GM21786 (cell line): Measurements from ENCODE around the gene PIGM.

Experiments used
- ATAC-seq: cut with Tn5 transposase; IDR thresholded peaks from one replicate; pipeline ENCODE4 v1.9.1; 2021; ENCODE audit not compliant: unreplicated experiment

The PIGM gene

DNA sequence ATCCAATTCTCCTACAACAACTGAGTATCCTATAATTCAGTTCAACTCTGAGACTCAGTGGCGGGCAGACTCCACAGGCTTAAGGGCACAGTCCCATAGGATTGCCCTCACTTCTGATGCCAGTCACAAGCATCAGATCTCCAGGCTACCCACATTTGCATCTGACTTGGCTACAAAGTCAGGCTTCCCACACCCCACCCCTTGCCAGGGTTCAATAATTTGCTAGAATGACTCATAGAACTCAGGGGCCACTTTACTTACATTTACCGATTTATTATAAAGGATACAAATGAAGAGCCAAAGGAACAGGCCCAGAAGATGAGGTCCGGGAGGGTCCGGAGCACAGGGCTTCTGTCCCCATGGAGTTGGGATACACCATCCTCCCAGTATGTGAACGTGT lies 41.8 kb downstream of the PIGM start:
- no peak for ATAC-seq

DNA sequence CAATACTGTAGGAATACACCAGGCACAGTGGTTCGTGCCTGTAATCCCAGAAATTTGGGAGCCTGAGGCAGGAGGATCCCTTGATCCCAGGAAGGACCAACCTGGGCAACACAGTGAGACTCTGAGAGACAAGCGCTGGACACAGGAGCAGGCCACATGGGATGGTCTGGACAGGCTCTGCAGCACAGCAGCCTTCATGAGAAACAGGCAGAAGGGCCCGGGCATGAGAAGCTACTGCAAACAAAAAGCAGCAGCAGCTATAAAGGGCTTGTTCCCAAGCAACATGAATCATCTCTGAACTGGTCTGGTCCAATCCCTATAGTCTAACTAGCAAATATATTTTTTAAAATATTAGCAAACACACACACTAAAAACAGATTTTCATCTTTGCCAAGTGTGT lies 42.2 kb downstream of the PIGM start:
- no peak for ATAC-seq

DNA sequence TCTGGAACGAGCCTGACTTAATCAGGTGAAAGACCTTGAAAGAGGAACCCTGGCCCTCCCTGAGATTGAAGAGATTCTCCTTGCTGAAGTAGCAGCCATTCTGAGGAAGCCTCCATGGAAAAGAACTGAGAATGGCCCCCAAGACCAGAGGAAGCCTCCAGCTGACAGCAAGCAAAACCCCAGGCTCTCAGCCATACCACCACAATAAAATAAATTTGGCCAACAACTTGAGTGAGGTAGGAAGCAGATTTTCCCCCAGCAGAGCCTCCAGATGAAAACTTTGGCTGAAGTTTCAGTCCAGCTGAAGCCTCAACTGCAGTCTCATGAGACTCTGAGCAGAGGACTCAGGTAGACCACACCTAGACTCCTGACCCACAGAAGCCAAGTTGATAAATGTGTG lies 43.8 kb downstream of the PIGM start:
- ATAC-seq = no peak

- ATAC-seq = no peak
Measured at GRCh38 chr1:159987186-159987585, 44.6 kb downstream of the PIGM start.

- ATAC-seq = no peak
Measured at GRCh38 chr1:159986531-159986930, 45.3 kb downstream of the PIGM start.

DNA sequence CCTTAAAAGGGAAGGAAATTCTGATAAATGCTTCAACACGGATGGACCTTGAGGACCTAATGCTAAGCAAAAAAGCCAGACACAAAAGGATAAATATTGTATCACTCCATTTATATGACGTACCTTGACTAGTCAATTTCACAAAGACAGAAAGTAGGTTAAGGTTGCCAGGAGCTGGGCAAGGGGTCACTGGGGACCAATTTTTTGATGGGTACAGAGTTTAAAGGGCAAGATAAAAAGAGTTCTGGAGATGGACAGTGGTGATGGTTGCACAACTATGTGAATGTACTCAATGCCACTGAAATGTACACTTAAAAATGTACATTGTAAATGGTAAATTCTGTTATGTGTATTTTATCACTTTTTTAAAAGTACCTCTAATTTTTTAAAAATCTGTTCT lies 45.7 kb downstream of the PIGM start:
- ATAC-seq = no peak

GRCh38 chr1:159985473-159985872 lies 46.3 kb downstream of the PIGM start:
- no peak for ATAC-seq

- ATAC-seq = no peak
Measured at GRCh38 chr1:159983681-159984080, 48.1 kb downstream of the PIGM start.

- no peak for ATAC-seq
Measured at GRCh38 chr1:159982280-159982679, 49.5 kb downstream of the PIGM start.

DNA sequence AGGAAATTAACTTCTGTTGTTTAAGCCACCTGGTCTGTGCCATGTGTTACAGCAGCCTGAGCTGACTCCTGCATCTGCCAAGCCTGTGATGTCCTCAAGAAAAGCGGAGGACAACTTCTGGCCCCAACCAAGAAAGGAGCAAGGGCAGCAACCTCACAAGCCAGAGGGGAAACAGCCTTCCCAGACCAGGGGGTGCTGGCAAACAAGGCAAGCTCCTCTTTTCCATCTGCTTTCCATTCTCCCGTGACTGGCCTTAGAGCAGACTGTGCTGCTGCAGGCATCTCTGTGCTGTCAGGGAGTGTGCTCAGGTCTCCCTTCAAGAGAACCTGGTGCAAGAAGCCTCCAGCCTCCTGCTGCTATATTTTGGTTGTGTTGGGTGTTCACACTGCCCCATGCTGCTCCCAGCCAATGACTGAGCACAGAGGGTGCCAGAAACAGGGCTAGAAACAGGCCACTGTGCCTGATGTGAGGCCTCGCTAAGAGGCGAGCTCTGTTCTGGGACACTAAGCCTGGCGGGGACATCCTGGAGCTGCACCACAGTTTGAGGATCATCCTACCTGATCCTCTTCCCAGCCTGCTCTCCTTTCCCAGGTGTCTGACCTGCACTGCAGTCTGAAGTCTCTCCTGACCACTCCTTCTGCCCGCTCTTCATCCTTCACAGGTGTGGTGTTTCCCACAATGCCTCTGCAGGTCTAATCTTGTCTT lies 50.3 kb downstream of the PIGM start:
- ATAC-seq = no peak

- ATAC-seq = no peak
Measured at GRCh38 chr1:159980786-159981185, 51.0 kb downstream of the PIGM start.

- no peak for ATAC-seq
Measured at GRCh38 chr1:159980076-159980475, 51.7 kb downstream of the PIGM start.

DNA sequence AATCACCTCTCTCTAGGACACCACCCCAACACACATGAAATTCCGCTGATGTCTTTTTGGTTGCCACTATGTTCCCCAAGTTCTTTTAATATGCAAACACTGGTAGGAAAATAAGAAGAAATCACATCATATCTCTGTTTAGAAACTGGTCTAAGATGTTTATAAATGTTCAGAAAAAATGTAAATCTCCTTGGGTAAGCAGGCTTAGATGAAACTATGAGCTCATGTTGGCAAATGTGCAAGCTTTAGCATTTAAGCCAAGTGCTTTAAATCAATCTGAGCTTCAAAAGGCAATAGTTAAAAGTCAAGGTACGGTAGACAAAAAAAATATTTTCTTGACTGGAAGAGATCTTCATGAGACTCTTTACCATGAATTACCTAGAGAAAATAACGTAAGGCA lies 52.5 kb downstream of the PIGM start:
- ATAC-seq = no peak

GRCh38 chr1:159978107-159978398 lies 53.7 kb downstream of the PIGM start:
- no peak for ATAC-seq

DNA sequence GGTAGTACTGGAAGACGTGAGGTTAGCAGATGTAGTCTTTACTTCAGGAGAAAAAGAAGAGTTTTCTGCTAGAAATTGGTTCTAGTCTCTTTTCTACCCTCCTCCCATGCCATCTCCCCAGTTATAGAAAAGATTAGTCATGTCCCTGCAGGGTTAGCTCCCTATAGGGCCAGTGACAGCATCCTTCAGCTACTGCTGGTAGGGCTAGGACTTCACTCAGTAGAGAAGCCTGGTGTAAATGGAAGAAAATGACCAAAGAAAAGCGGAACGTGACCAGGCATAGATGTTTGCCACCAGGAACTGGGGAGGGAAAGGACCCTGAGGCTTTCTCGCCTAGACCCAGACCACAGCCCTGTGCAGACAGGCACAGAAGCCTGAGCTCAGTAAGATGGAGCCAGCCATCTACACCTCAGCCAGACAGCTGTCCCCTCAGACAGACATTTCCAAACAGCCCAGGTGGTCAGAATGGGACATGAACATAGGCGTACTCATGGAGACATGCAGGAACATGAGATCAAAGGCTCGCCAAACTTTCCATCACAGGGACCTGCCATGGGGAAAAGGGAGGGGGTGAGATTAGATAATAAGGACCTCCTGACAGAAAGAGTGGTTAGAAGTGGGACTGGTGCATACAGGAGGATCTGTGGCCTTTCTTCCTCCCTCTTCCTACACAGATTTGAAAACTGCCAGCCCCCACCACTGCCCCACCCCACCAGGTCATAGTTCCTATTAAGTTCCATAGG lies 54.3 kb downstream of the PIGM start:
- no peak for ATAC-seq
